IMR-90 (cell line): ENCODE measurements around the gene PCSK6. TPM values are rescaled to one million over a fixed set of nuclear protein-coding genes. Genes with fewer than 3 reads are reported as not detected.

Experiments used
- ATAC-seq: fragments of 200-7000 bp; cut with Tn5 transposase; 2 replicates; pipeline ENCODE4 v1.9.1; 2020; ENCODE audit warnings: low read depth, mild to moderate bottlenecking, moderate library complexity
- BruUV-seq: library from RNA; stranded (reverse); fragments of 400-500 nt; replicated peaks from 2 replicates; lab custom pipeline; 2021; lab: Mats Ljungman, UMichigan
- CTCF ChIA-PET: fragments of 300-600 bp; formaldehyde crosslinking; extraction: SDS; loops from one replicate; lab custom pipeline; 2021; ENCODE audit warnings: antibody characterized with exemption; lab: Yijun Ruan, JAX
- POLR2A ChIA-PET: fragments of 300-600 bp; sonication (Branson Sonifier 250); formaldehyde crosslinking; loops from one replicate; lab custom pipeline; 2022; ENCODE audit warnings: antibody characterized with exemption; ENCODE audit not compliant: unreplicated experiment; lab: Charles Lee
- DNase-seq: peaks from one replicate; pipeline ENCODE4 v3.0.0; 2013
- H2AFZ ChIP-seq: replicated peaks from 2 replicates; pipeline ENCODE3; 2013; ENCODE audit warnings: low read length, mild to moderate bottlenecking; ENCODE audit not compliant: poor library complexity
- H2AK5ac ChIP-seq: 2 replicates; pipeline ENCODE4 v1.6.1; 2013; ENCODE audit warnings: low read depth, low read length, inconsistent platforms
- H2AK9ac ChIP-seq: replicated peaks from 2 replicates; pipeline ENCODE3; 2013; ENCODE audit warnings: mild to moderate bottlenecking, low read depth, low read length, moderate library complexity; ENCODE audit not compliant: poor library complexity
- H2BK120ac ChIP-seq: 2 replicates; pipeline ENCODE4 v1.6.1; 2013; ENCODE audit warnings: low read depth, low read length, inconsistent platforms
- H2BK15ac ChIP-seq: 3 replicates; pipeline ENCODE4 v1.6.1; 2013; ENCODE audit warnings: low read depth, low read length, inconsistent platforms
- H2BK20ac ChIP-seq: 2 replicates; pipeline ENCODE4 v1.6.1; 2013; ENCODE audit warnings: low read depth, mild to moderate bottlenecking, inconsistent platforms, low read length, moderate library complexity
- H2BK5ac ChIP-seq: 2 replicates; pipeline ENCODE4 v1.6.1; 2013; ENCODE audit warnings: mild to moderate bottlenecking, low read depth, low read length, inconsistent platforms; ENCODE audit not compliant: poor library complexity, severe bottlenecking
- H3K14ac ChIP-seq: replicated peaks from 2 replicates; pipeline ENCODE4 v1.6.1; 2013; ENCODE audit warnings: low read depth, low read length, inconsistent platforms
- H3K18ac ChIP-seq: 2 replicates; pipeline ENCODE4 v1.6.1; 2013; ENCODE audit warnings: low read depth, low read length, control low read depth
- H3K23ac ChIP-seq: 2 replicates; pipeline ENCODE4 v1.6.1; 2013; ENCODE audit warnings: low read depth, low read length, inconsistent platforms
- H3K27ac ChIP-seq: 2 replicates; pipeline ENCODE4 v1.5.1; 2013; ENCODE audit warnings: mild to moderate bottlenecking, control low read depth, low read length; ENCODE audit not compliant: insufficient read depth
- H3K27me3 ChIP-seq: 2 replicates; pipeline ENCODE4 v1.6.1; 2013; ENCODE audit warnings: low read length; ENCODE audit not compliant: control insufficient read depth, insufficient read depth
- H3K36me3 ChIP-seq: 2 replicates; pipeline ENCODE4 v1.6.1; 2013; ENCODE audit warnings: low read length, mixed read lengths; ENCODE audit not compliant: control insufficient read depth, insufficient read depth
- H3K4ac ChIP-seq: 2 replicates; pipeline ENCODE4 v1.6.1; 2013; ENCODE audit warnings: low read depth, low read length, inconsistent platforms
- H3K4me1 ChIP-seq: 2 replicates; pipeline ENCODE4 v1.6.1; 2013; ENCODE audit warnings: low read length, mixed read lengths; ENCODE audit not compliant: control insufficient read depth, insufficient read depth
- H3K4me2 ChIP-seq: 2 replicates; pipeline ENCODE4 v1.6.1; 2013; ENCODE audit warnings: low read depth, mild to moderate bottlenecking, control low read depth, low read length, moderate library complexity
- H3K4me3 ChIP-seq: 2 replicates; pipeline ENCODE4 v1.5.1; 2013; ENCODE audit warnings: low read depth, mild to moderate bottlenecking, control low read depth, low read length, moderate library complexity; ENCODE audit not compliant: insufficient read depth
- H3K56ac ChIP-seq: 2 replicates; pipeline ENCODE4 v1.6.1; 2013; ENCODE audit warnings: low read length, inconsistent platforms; ENCODE audit not compliant: insufficient read depth; ENCODE audit errors: extremely low read depth
- H3K79me1 ChIP-seq, 2 experiments: 2 replicates each; pipeline ENCODE4 v1.6.1; 2013; ENCODE audit warnings: low read length in 2 of 2, inconsistent platforms in 1 of 2, low read depth in 1 of 2
- H3K9ac ChIP-seq: 2 replicates; pipeline ENCODE4 v1.6.1; 2013; ENCODE audit warnings: low read depth, low read length, control low read depth
- H3K9me1 ChIP-seq: 2 replicates; pipeline ENCODE4 v1.6.1; 2013; ENCODE audit warnings: low read length, inconsistent platforms; ENCODE audit not compliant: insufficient read depth
- H3K9me3 ChIP-seq: 2 replicates; pipeline ENCODE4 v1.6.1; 2013; ENCODE audit warnings: low read length; ENCODE audit not compliant: control insufficient read depth, insufficient read depth
- H4K20me1 ChIP-seq: 2 replicates; pipeline ENCODE4 v1.6.1; 2013; ENCODE audit warnings: low read length, inconsistent platforms; ENCODE audit not compliant: insufficient read depth
- H4K5ac ChIP-seq: 2 replicates; pipeline ENCODE4 v1.6.1; 2013; ENCODE audit warnings: mild to moderate bottlenecking, low read depth, low read length, control low read depth
- H4K8ac ChIP-seq, 2 experiments: 2 replicates each; pipeline ENCODE4 v1.6.1; 2013; ENCODE audit warnings: low read depth in 2 of 2, low read length in 2 of 2, control low read depth in 1 of 2, inconsistent platforms in 1 of 2
- H4K91ac ChIP-seq: 2 replicates; pipeline ENCODE4 v1.6.1; 2013; ENCODE audit warnings: low read depth, low read length, inconsistent platforms; ENCODE audit not compliant: insufficient read depth
- MAFK ChIP-seq: IDR thresholded peaks from 2 replicates; pipeline ENCODE4 v1.6.1; 2012; ENCODE audit warnings: low read depth, low read length, improper control_type of control experiment
- RAD21 ChIP-seq: IDR thresholded peaks from 2 replicates; pipeline ENCODE4 v1.6.1; 2012; ENCODE audit warnings: low read length, improper control_type of control experiment
- RCOR1 ChIP-seq: IDR thresholded peaks from 2 replicates; pipeline ENCODE4 v1.6.1; 2012; ENCODE audit warnings: mild to moderate bottlenecking, low read length, improper control_type of control experiment; ENCODE audit not compliant: insufficient replicate concordance
- SMC3 ChIP-seq: fragments of 150-350 bp; IDR thresholded peaks from 2 replicates; pipeline ENCODE4 v1.6.1; 2016; ENCODE audit warnings: low read depth, mild to moderate bottlenecking, antibody characterized with exemption, low read length, moderate library complexity
- USF2 ChIP-seq: fragments of 150-350 bp; IDR thresholded peaks from 2 replicates; pipeline ENCODE4 v1.6.1; 2017; ENCODE audit warnings: mild to moderate bottlenecking, antibody characterized with exemption, low read length, low read depth
- WGBS, 2 experiments: methylation state at CpG; one replicate each; pipeline versions ENCODE4 v1.1.5 to v1.1.7; 2013; ENCODE audit warnings: missing lambda C conversion rate in 2 of 2; ENCODE audit not compliant: insufficient read length in 1 of 2; ENCODE audit errors: extremely low coverage in 2 of 2; 5-methylcytosine and 5-hydroxymethylcytosine counted together
- dilution Hi-C: fragments of 300-500 bp; cut with HindIII; formaldehyde crosslinking; loops from one replicate; pipeline ENCODE4 v1.14.3; 2018; ENCODE audit warnings: low sequenced_read_pairs; ENCODE audit not compliant: unreplicated experiment
- in situ Hi-C: fragments of 300-500 bp; cut with MboI; formaldehyde crosslinking; loops from 3 replicates; pipeline ENCODE4 v1.14.3; 2019; ENCODE audit warnings: low sequenced_read_pairs, inconsistent platforms, mixed read lengths
- intact Hi-C: fragments of 100-400 bp; cut with micrococcal nuclease; formaldehyde crosslinking; loops from 2 replicates; pipeline ENCODE4 v1.10.0; 2022
- polyA plus RNA-seq, 3 experiments: library from polyadenylated mRNA; depleted of rRNA; stranded (reverse); fragments of >200 nt; gene quantifications; 2 replicates each; pipeline ENCODE4 v1.2.3, GENCODE V29; 2012; ENCODE audit warnings: low replicate concordance in 1 of 3
- total RNA-seq: library from RNA; depleted of rRNA; stranded (reverse); fragments of >200 nt; gene quantifications from 2 replicates; pipeline ENCODE4 v1.2.3, GENCODE V29; 2012

PCSK6 gene
- total and polyA plus RNA-seq, 2 of the 4 experiments (the other 2 are of a cell fraction): not detected

GRCh38 chr15:101266034-101266433 lies 223.5 kb downstream of the PCSK6 start:
- Histone ChIP-seq H3K9ac (no peak overlapping the region), H2BK120ac (peak overlapping the region; percentile 82; the same call in 1 of the 2 replicates), H3K56ac (no peak overlapping the region), H2BK5ac (no peak overlapping the region), H2AK5ac (peak overlapping the region; percentile 49; the same call in 1 of the 2 replicates), H3K4me1 (peaks cover 10% of the 10 kb centered on the region), H2BK20ac (no peak overlapping the region), H2AFZ (no peak overlapping the region), H3K23ac (no peak overlapping the region), H2BK15ac (no peak overlapping the region), H3K14ac (no peak overlapping the region), H2AK9ac (peak overlapping the region; percentile 58), H3K4ac (peak overlapping the region; percentile 46; the same call in 1 of the 2 replicates), H3K18ac (0 out of 2 replicates have a peak overlapping the region, but pooled peaks have one; percentile 54), H3K4me2 (no peak overlapping the region), H3K9me1 (peaks cover 23% of the 10 kb centered on the region), H4K91ac (0 out of 2 replicates have a peak overlapping the region, but pooled peaks have one; percentile 65), H4K20me1 (peaks cover 9% of the 10 kb centered on the region; the same call in 1 of the 2 replicates), H3K27me3 (no peaks in the 10 kb centered on the region), H3K9me3 (no peaks in the 10 kb centered on the region), H3K27ac (peak overlapping the region; percentile 42; the same call in 1 of the 2 replicates), H3K4me3 (no peak overlapping the region), H3K79me1 (0 out of 4 replicates have a peak, but pooled peaks cover 0 to 6% of the 10 kb centered on the region in 2 experiments), H4K5ac (peak overlapping the region; percentile 81), H4K8ac (peak overlapping the region; percentile 10 to 63; a peak in 1 of 4 replicates), H3K36me3 (peaks cover 21% of the 10 kb centered on the region)
- CTCF ChIA-PET: no interaction called here
- intact Hi-C loops (no loop called here), in situ Hi-C loops (loop anchor here (10.0 to 25.0 kb wide), 3 partner anchors 354 to 631 kb away; partner anchors contain the start of gene LRRK1), dilution Hi-C loops (no loop called here)
- WGBS, 2 experiments: 38% methylated on average over 2 of the region's 3 CpGs; no CpG with 5 or more reads in 1 of the 2 experiments
- BruUV-seq: no TSS peak
- POLR2A ChIA-PET: no interaction called here
- DNase-seq (peak; percentile 80), ATAC-seq (peak; percentile 22; the same call in 1 of the 2 replicates)
- TF ChIP-seq RCOR1 (no peak), SMC3 (no peak), MAFK (no peak), USF2 (no peak), RAD21 (no peak)
